GM18868 (cell line): ENCODE results near the gene TXNRD2.

ENCODE experiments used
- ATAC-seq: cut with Tn5 transposase; IDR thresholded peaks from one replicate; pipeline ENCODE4 v1.9.1; 2021; ENCODE audit warnings: mild to moderate bottlenecking, moderate library complexity; ENCODE audit not compliant: unreplicated experiment

The TXNRD2 gene

GRCh38 chr22:19879246-19879570 is 62.4 kb downstream of the TXNRD2 start:
- ATAC-seq, result no peak

- ATAC-seq, result no peak
Measured at GRCh38 chr22:19878461-19879245, 63.0 kb downstream of the TXNRD2 start.

- ATAC-seq, result no peak
Measured at GRCh38 chr22:19877626-19878339, 63.8 kb downstream of the TXNRD2 start.

GRCh38 chr22:19876941-19877625 is 64.5 kb downstream of the TXNRD2 start:
- no peak for ATAC-seq

GRCh38 chr22:19876314-19876940 is 65.2 kb downstream of the TXNRD2 start:
- ATAC-seq, result no peak

GRCh38 chr22:19875531-19876313 is 65.9 kb downstream of the TXNRD2 start:
- ATAC-seq, result no peak

GRCh38 chr22:19875061-19875530 is 66.5 kb downstream of the TXNRD2 start:
- ATAC-seq, result no peak

GRCh38 chr22:19874307-19875060 is 67.1 kb downstream of the TXNRD2 start:
- ATAC-seq, result no peak

- no peak for ATAC-seq
Measured at GRCh38 chr22:19873960-19874306, 67.7 kb downstream of the TXNRD2 start.

GRCh38 chr22:19873138-19873959 is 68.3 kb downstream of the TXNRD2 start:
- no peak for ATAC-seq

- ATAC-seq, result no peak
Measured at GRCh38 chr22:19872779-19873137, 68.9 kb downstream of the TXNRD2 start.

GRCh38 chr22:19871845-19872778 is 69.5 kb downstream of the TXNRD2 start:
- no peak for ATAC-seq

- no peak for ATAC-seq
Measured at GRCh38 chr22:19871023-19871844, 70.4 kb downstream of the TXNRD2 start.

- ATAC-seq, result no peak
Measured at GRCh38 chr22:19870153-19871022, 71.2 kb downstream of the TXNRD2 start.

GRCh38 chr22:19869497-19870152 is 72.0 kb downstream of the TXNRD2 start:
- ATAC-seq, result no peak
